K562 (cell line): Measurements from ENCODE around the gene RASSF10. TPM values are rescaled to one million over a fixed set of nuclear protein-coding genes. Genes with fewer than 3 reads are reported as not detected.
A peak's percentile ranks its signal among the peaks of the same experiment; 100 is the strongest.

Experiments
- NR2C1 ChIP-seq, 2 experiments: fragments of 450-650 bp; IDR thresholded peaks; 2 replicates each; pipeline ENCODE4 v1.6.1; 2017; ENCODE audit warnings: mild to moderate bottlenecking in 2 of 2, antibody characterized with exemption in 1 of 2, inconsistent platforms in 1 of 2, missing compliant biosample characterization in 1 of 2, missing genetic modification characterization in 1 of 2
- RBM15 ChIP-seq: fragments of 200-400 bp; formaldehyde crosslinking; IDR thresholded peaks from 2 replicates; pipeline ENCODE4 v1.6.1; 2018; ENCODE audit warnings: mild to moderate bottlenecking, low read length, moderate library complexity; ENCODE audit not compliant: insufficient read depth
- ZNF445 ChIP-seq: fragments of 250-450 bp; sonication (Bioruptor Pico); IDR thresholded peaks from 2 replicates; pipeline ENCODE4 v1.4.0; 2020; ENCODE audit warnings: low read depth, mild to moderate bottlenecking, moderate library complexity
- polyA plus RNA-seq, 8 experiments: library from polyadenylated mRNA; depleted of rRNA in 4 of 8; stranded (reverse) in 5 of 8; unstranded in 3 of 8; fragments of >200 nt; fragmentation: Nextera tagmentation in 2 of 8; fragmentation: Illumina TruSeq in 1 of 8; extraction: Ambion mirVana in 2 of 8; extraction: Trizol in 1 of 8; gene quantifications; 2 replicates each; pipeline versions ENCODE4 v1.2.1 to v1.2.3, GENCODE V29; 2011 to 2014; ENCODE audit warnings: inconsistent platforms in 1 of 8, missing spikeins in 1 of 8
- total RNA-seq, 7 experiments: library from RNA; depleted of rRNA in 6 of 7; stranded (reverse); fragments of >200 nt in 6 of 7; fragmentation: Illumina TruSeq in 2 of 7; extraction: Trizol in 2 of 7; gene quantifications; 2 replicates each; pipeline versions ENCODE4 v1.2.1 to v1.2.3, GENCODE V29; 2011 to 2021; ENCODE audit warnings: low replicate concordance in 1 of 7
- TF ChIP-seq, protein P1 (sequence below): IDR thresholded peaks from 2 replicates; pipeline ENCODE4 v1.6.1; 2011; ENCODE audit warnings: borderline replicate concordance, low read depth, mild to moderate bottlenecking, moderate library complexity, low read length; ENCODE audit not compliant: insufficient read depth, poor library complexity, severe bottlenecking
- TF ChIP-seq, protein P2 (sequence below): fragments of 250-450 bp; sonication (Bioruptor Pico); IDR thresholded peaks from 2 replicates; pipeline ENCODE4 v1.4.0; 2020; ENCODE audit warnings: mild to moderate bottlenecking, moderate library complexity, borderline replicate concordance
- TF ChIP-seq, protein P3 (sequence below), 2 experiments: fragments of 450-650 bp; IDR thresholded peaks; 2 replicates each; pipeline ENCODE4 v1.6.1; 2018; ENCODE audit warnings: mild to moderate bottlenecking in 2 of 2, low read depth in 1 of 2; ENCODE audit not compliant: partially characterized antibody in 2 of 2

Gene RASSF10
- total and polyA plus RNA-seq, 9 of the 15 experiments (the other 6 are each of a cell fraction or from before 2014, with no cell fraction given) = not detected

DNA sequence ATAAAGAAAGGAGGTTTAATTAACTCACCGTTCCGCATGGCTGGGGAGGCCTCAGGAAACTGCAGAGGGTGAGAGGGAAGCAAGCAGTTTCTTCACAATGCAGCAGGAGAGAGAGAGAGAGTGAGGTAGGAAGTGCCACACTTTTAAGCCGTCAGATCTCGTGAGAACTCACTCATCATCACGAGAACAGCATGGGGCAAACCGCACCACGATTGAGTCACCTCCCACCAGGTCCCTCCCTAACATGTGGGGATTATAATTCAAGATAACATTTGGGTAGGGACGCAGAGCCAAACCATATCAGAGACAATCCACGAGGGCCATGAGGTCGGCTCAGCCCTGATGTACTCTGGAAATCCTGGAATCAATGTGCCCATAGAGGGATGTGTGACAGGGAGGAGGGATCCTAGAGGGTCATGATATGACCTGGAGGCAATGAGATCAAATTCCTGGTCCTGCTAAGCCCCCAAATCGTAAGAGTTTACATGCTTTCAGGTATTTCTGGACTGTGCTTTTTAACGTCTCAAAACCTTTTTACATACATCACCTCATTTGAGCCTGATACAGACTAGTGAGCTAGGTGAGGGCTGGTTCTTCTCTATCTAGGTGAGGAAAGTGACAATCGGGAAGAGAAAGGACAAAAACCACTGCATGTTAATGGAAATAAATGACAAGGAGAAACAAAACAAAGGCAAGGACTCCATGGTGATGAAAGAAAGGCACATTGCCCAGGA lies 19.5 kb upstream of the RASSF10 start (continued):
- TF ChIP-seq NR2C1 (IDR thresholded peaks at IDR 0.05) = peak; percentile 43
- TF ChIP-seq NR2C1 (tag; IDR thresholded peaks at IDR 0.05) = peak; percentile 48
- TF ChIP-seq, protein P1, sequence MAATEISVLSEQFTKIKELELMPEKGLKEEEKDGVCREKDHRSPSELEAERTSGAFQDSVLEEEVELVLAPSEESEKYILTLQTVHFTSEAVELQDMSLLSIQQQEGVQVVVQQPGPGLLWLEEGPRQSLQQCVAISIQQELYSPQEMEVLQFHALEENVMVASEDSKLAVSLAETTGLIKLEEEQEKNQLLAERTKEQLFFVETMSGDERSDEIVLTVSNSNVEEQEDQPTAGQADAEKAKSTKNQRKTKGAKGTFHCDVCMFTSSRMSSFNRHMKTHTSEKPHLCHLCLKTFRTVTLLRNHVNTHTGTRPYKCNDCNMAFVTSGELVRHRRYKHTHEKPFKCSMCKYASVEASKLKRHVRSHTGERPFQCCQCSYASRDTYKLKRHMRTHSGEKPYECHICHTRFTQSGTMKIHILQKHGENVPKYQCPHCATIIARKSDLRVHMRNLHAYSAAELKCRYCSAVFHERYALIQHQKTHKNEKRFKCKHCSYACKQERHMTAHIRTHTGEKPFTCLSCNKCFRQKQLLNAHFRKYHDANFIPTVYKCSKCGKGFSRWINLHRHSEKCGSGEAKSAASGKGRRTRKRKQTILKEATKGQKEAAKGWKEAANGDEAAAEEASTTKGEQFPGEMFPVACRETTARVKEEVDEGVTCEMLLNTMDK = no peak
- no peak for TF ChIP-seq ZNF445 (CRISPR knock-in tag)
- no peak for TF ChIP-seq RBM15
- TF ChIP-seq, protein P2, sequence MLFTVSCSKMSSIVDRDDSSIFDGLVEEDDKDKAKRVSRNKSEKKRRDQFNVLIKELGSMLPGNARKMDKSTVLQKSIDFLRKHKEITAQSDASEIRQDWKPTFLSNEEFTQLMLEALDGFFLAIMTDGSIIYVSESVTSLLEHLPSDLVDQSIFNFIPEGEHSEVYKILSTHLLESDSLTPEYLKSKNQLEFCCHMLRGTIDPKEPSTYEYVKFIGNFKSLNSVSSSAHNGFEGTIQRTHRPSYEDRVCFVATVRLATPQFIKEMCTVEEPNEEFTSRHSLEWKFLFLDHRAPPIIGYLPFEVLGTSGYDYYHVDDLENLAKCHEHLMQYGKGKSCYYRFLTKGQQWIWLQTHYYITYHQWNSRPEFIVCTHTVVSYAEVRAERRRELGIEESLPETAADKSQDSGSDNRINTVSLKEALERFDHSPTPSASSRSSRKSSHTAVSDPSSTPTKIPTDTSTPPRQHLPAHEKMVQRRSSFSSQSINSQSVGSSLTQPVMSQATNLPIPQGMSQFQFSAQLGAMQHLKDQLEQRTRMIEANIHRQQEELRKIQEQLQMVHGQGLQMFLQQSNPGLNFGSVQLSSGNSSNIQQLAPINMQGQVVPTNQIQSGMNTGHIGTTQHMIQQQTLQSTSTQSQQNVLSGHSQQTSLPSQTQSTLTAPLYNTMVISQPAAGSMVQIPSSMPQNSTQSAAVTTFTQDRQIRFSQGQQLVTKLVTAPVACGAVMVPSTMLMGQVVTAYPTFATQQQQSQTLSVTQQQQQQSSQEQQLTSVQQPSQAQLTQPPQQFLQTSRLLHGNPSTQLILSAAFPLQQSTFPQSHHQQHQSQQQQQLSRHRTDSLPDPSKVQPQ (CRISPR knock-in tag) = no peak
- TF ChIP-seq, protein P3, sequence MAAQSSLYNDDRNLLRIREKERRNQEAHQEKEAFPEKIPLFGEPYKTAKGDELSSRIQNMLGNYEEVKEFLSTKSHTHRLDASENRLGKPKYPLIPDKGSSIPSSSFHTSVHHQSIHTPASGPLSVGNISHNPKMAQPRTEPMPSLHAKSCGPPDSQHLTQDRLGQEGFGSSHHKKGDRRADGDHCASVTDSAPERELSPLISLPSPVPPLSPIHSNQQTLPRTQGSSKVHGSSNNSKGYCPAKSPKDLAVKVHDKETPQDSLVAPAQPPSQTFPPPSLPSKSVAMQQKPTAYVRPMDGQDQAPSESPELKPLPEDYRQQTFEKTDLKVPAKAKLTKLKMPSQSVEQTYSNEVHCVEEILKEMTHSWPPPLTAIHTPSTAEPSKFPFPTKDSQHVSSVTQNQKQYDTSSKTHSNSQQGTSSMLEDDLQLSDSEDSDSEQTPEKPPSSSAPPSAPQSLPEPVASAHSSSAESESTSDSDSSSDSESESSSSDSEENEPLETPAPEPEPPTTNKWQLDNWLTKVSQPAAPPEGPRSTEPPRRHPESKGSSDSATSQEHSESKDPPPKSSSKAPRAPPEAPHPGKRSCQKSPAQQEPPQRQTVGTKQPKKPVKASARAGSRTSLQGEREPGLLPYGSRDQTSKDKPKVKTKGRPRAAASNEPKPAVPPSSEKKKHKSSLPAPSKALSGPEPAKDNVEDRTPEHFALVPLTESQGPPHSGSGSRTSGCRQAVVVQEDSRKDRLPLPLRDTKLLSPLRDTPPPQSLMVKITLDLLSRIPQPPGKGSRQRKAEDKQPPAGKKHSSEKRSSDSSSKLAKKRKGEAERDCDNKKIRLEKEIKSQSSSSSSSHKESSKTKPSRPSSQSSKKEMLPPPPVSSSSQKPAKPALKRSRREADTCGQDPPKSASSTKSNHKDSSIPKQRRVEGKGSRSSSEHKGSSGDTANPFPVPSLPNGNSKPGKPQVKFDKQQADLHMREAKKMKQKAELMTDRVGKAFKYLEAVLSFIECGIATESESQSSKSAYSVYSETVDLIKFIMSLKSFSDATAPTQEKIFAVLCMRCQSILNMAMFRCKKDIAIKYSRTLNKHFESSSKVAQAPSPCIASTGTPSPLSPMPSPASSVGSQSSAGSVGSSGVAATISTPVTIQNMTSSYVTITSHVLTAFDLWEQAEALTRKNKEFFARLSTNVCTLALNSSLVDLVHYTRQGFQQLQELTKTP (IDR thresholded peaks at IDR 0.05; ENCODE audit: low read depth in 1 of 2, partially characterized antibody in 2 of 2) = peak in 1 of 2 experiments; percentile 51
- TF ChIP-seq, all 486 proteins: peak for 173
